ENCODE measurements around the gene DNAH10. TPM values are rescaled to one million over a fixed set of nuclear protein-coding genes. Genes with fewer than 3 reads are reported as not detected.

The DNAH10 gene
- total RNA-seq, 1 donor from 2014 or later: 0.54 TPM

- no peak overlapping the region for H3K4me3 Mint-ChIP-seq (ENCODE audit: unreplicated experiment)
- H3K36me3 Mint-ChIP-seq (ENCODE audit: low read depth, unreplicated experiment): peaks cover 13% of the 10 kb centered on the region
- Histone ChIP-seq H3K79me2 (ENCODE audit: insufficient read depth, low read length) (peaks cover 28% of the 10 kb centered on the region), H3K27me3 (ENCODE audit: insufficient read depth, low read length) (no peaks in the 10 kb centered on the region), H4K20me1 (ENCODE audit: insufficient read depth, low read length) (peaks cover 61% of the 10 kb centered on the region), H3K4me3 (ENCODE audit: insufficient read depth, low read depth, low read length) (no peak overlapping the region), H3K9ac (ENCODE audit: low read length) (no peak overlapping the region), H2AFZ (ENCODE audit: low read depth, low read length) (no peak overlapping the region), H3K36me3 (ENCODE audit: insufficient read depth, low read length) (no peaks in the 10 kb centered on the region), H3K27ac (ENCODE audit: low read depth, low read length) (no peak overlapping the region), H3K4me2 (ENCODE audit: low read length) (no peak overlapping the region), H3K9me3 (ENCODE audit: insufficient read depth, low read depth, low read length) (no peaks in the 10 kb centered on the region), H3K4me1 (ENCODE audit: insufficient read depth, low read length) (no peaks in the 10 kb centered on the region)
- TF ChIP-seq CTCF (IDR thresholded peaks at IDR 0.05; ENCODE audit: insufficient read depth, low read depth, low read length) (no peak), EZH2 (IDR thresholded peaks at IDR 0.05; ENCODE audit: insufficient read depth, low read length) (no peak)
- no peaks in the 10 kb centered on the region for H3K9me3 Mint-ChIP-seq (ENCODE audit: unreplicated experiment)
- no peaks in the 10 kb centered on the region for H3K4me1 Mint-ChIP-seq (ENCODE audit: low read depth, unreplicated experiment)
- no peak for DNase-seq (ENCODE audit: low read depth)
- no peak overlapping the region for H3K27ac Mint-ChIP-seq (ENCODE audit: unreplicated experiment)
- H3K27me3 Mint-ChIP-seq (ENCODE audit: low read depth, unreplicated experiment): no peaks in the 10 kb centered on the region
- no peak for FAIRE-seq
These were observed 198.8 kb downstream of the DNAH10 start for GRCh38 chr12:123960856-123961255.

GRCh38 chr12:123961585-123962345 is 199.7 kb downstream of the DNAH10 start:
- no peak overlapping the region for H3K9ac ChIP-seq (ENCODE audit: low read length)
- DNase-seq (ENCODE audit: low read depth) (no peak), FAIRE-seq (no peak)
- H2AFZ ChIP-seq (ENCODE audit: low read depth, low read length): no peak overlapping the region
- H3K27me3 ChIP-seq (ENCODE audit: insufficient read depth, low read length): no peaks in the 10 kb centered on the region
- peaks cover 66% of the 10 kb centered on the region for H4K20me1 ChIP-seq (ENCODE audit: insufficient read depth, low read length)
- H3K4me3 Mint-ChIP-seq (ENCODE audit: unreplicated experiment): no peak overlapping the region
- H3K79me2 ChIP-seq (ENCODE audit: insufficient read depth, low read length): peaks cover 36% of the 10 kb centered on the region
- H3K27ac Mint-ChIP-seq (ENCODE audit: unreplicated experiment): no peak overlapping the region
- H3K9me3 ChIP-seq (ENCODE audit: insufficient read depth, low read depth, low read length): no peaks in the 10 kb centered on the region
- H3K36me3 Mint-ChIP-seq (ENCODE audit: low read depth, unreplicated experiment): peaks cover 13% of the 10 kb centered on the region
- no peak for TF ChIP-seq EZH2 (IDR thresholded peaks at IDR 0.05; ENCODE audit: insufficient read depth, low read length)
- TF ChIP-seq CTCF (IDR thresholded peaks at IDR 0.05; ENCODE audit: insufficient read depth, low read depth, low read length): no peak
- peaks cover 6% of the 10 kb centered on the region for H3K4me1 ChIP-seq (ENCODE audit: insufficient read depth, low read length)
- H3K27ac ChIP-seq (ENCODE audit: low read depth, low read length): no peak overlapping the region
- no peaks in the 10 kb centered on the region for H3K36me3 ChIP-seq (ENCODE audit: insufficient read depth, low read length)
- no peaks in the 10 kb centered on the region for H3K27me3 Mint-ChIP-seq (ENCODE audit: low read depth, unreplicated experiment)
- H3K4me1 Mint-ChIP-seq (ENCODE audit: low read depth, unreplicated experiment): peaks cover 7% of the 10 kb centered on the region
- H3K4me3 ChIP-seq (ENCODE audit: insufficient read depth, low read depth, low read length): no peak overlapping the region
- no peak overlapping the region for H3K4me2 ChIP-seq (ENCODE audit: low read length)
- no peaks in the 10 kb centered on the region for H3K9me3 Mint-ChIP-seq (ENCODE audit: unreplicated experiment)

- no peak overlapping the region for H3K4me2 ChIP-seq (ENCODE audit: low read length)
- H4K20me1 ChIP-seq (ENCODE audit: insufficient read depth, low read length): peaks cover 74% of the 10 kb centered on the region
- H3K27me3 ChIP-seq (ENCODE audit: insufficient read depth, low read length): no peaks in the 10 kb centered on the region
- Mint-ChIP-seq H3K4me3 (ENCODE audit: unreplicated experiment) (no peak overlapping the region), H3K9me3 (ENCODE audit: unreplicated experiment) (no peaks in the 10 kb centered on the region), H3K4me1 (ENCODE audit: low read depth, unreplicated experiment) (peaks cover 15% of the 10 kb centered on the region), H3K27me3 (ENCODE audit: low read depth, unreplicated experiment) (no peaks in the 10 kb centered on the region), H3K27ac (ENCODE audit: unreplicated experiment) (no peak overlapping the region), H3K36me3 (ENCODE audit: low read depth, unreplicated experiment) (peaks cover 16% of the 10 kb centered on the region)
- peaks cover 12% of the 10 kb centered on the region for H3K4me1 ChIP-seq (ENCODE audit: insufficient read depth, low read length)
- FAIRE-seq (no peak), DNase-seq (ENCODE audit: low read depth) (no peak)
- H3K4me3 ChIP-seq (ENCODE audit: insufficient read depth, low read depth, low read length): no peak overlapping the region
- H3K27ac ChIP-seq (ENCODE audit: low read depth, low read length): no peak overlapping the region
- H3K9me3 ChIP-seq (ENCODE audit: insufficient read depth, low read depth, low read length): no peaks in the 10 kb centered on the region
- peaks cover 40% of the 10 kb centered on the region for H3K79me2 ChIP-seq (ENCODE audit: insufficient read depth, low read length)
- H3K36me3 ChIP-seq (ENCODE audit: insufficient read depth, low read length): no peaks in the 10 kb centered on the region
- H3K9ac ChIP-seq (ENCODE audit: low read length): no peak overlapping the region
- no peak overlapping the region for H2AFZ ChIP-seq (ENCODE audit: low read depth, low read length)
- TF ChIP-seq CTCF (IDR thresholded peaks at IDR 0.05; ENCODE audit: insufficient read depth, low read depth, low read length) (no peak), EZH2 (IDR thresholded peaks at IDR 0.05; ENCODE audit: insufficient read depth, low read length) (no peak)
These were observed 200.4 kb downstream of the DNAH10 start for GRCh38 chr12:123962513-123962912.

Measured in astrocyte (in vitro differentiated cells and primary cell).